Activated naive CD8-positive, alpha-beta T cell (primary cell): ENCODE measurements around the gene C19orf25.

Source experiments
- H3K27ac Mint-ChIP-seq: one replicate; pipeline ENCODE4 v1.8.0; 2021; ENCODE audit warnings: mixed read lengths
- H3K27me3 Mint-ChIP-seq: one replicate; pipeline ENCODE4 v1.8.0; 2021; ENCODE audit warnings: mixed read lengths
- H3K36me3 Mint-ChIP-seq: one replicate; pipeline ENCODE4 v1.8.0; 2021; ENCODE audit warnings: mixed read lengths
- H3K4me1 Mint-ChIP-seq: one replicate; pipeline ENCODE4 v1.8.0; 2021; ENCODE audit warnings: low read depth, mixed read lengths
- H3K4me3 Mint-ChIP-seq: one replicate; pipeline ENCODE4 v1.8.0; 2021; ENCODE audit warnings: mild to moderate bottlenecking, mixed read lengths
- H3K9me3 Mint-ChIP-seq: one replicate; pipeline ENCODE4 v1.8.0; 2021; ENCODE audit warnings: low read depth, mixed read lengths

The C19orf25 gene

GRCh38 chr19:1433119-1434039 lies 45.6 kb downstream of the C19orf25 start:
- Mint-ChIP-seq H3K9me3 (no peaks in the 10 kb centered on the region), H3K36me3 (no peaks in the 10 kb centered on the region), H3K4me3 (no peak overlapping the region), H3K4me1 (peaks cover 6% of the 10 kb centered on the region), H3K27ac (no peak overlapping the region), H3K27me3 (no peaks in the 10 kb centered on the region)

GRCh38 chr19:1432507-1432887 lies 46.5 kb downstream of the C19orf25 start:
- H3K9me3 Mint-ChIP-seq = no peaks in the 10 kb centered on the region
- no peak overlapping the region for H3K27ac Mint-ChIP-seq
- no peaks in the 10 kb centered on the region for H3K36me3 Mint-ChIP-seq
- peaks cover under 1% of the 10 kb centered on the region for H3K4me1 Mint-ChIP-seq
- H3K4me3 Mint-ChIP-seq = no peak overlapping the region
- H3K27me3 Mint-ChIP-seq = no peaks in the 10 kb centered on the region

- no peaks in the 10 kb centered on the region for H3K9me3 Mint-ChIP-seq
- no peak overlapping the region for H3K4me3 Mint-ChIP-seq
- no peak overlapping the region for H3K27ac Mint-ChIP-seq
- H3K27me3 Mint-ChIP-seq = no peaks in the 10 kb centered on the region
- no peaks in the 10 kb centered on the region for H3K4me1 Mint-ChIP-seq
- H3K36me3 Mint-ChIP-seq = no peaks in the 10 kb centered on the region
Observed at GRCh38 chr19:1431759-1432506, 47.1 kb downstream of the C19orf25 start.

- Mint-ChIP-seq H3K27me3 (no peaks in the 10 kb centered on the region), H3K27ac (no peak overlapping the region), H3K9me3 (no peaks in the 10 kb centered on the region), H3K4me1 (no peaks in the 10 kb centered on the region), H3K36me3 (no peaks in the 10 kb centered on the region), H3K4me3 (no peak overlapping the region)
Observed at GRCh38 chr19:1430246-1430645, 48.8 kb downstream of the C19orf25 start.

- Mint-ChIP-seq H3K36me3 (no peaks in the 10 kb centered on the region), H3K4me1 (peaks cover 2% of the 10 kb centered on the region), H3K9me3 (no peaks in the 10 kb centered on the region), H3K4me3 (no peak overlapping the region), H3K27me3 (no peaks in the 10 kb centered on the region), H3K27ac (no peak overlapping the region)
Observed at GRCh38 chr19:1429750-1430149, 49.3 kb downstream of the C19orf25 start.

GRCh38 chr19:1428738-1429391 lies 50.1 kb downstream of the C19orf25 start:
- H3K9me3 Mint-ChIP-seq = no peaks in the 10 kb centered on the region
- H3K36me3 Mint-ChIP-seq = no peaks in the 10 kb centered on the region

GRCh38 chr19:1427221-1427920 lies 51.6 kb downstream of the C19orf25 start:
- no peaks in the 10 kb centered on the region for H3K36me3 Mint-ChIP-seq
- H3K27ac Mint-ChIP-seq = no peak overlapping the region
- H3K27me3 Mint-ChIP-seq = no peaks in the 10 kb centered on the region
- no peaks in the 10 kb centered on the region for H3K9me3 Mint-ChIP-seq
- H3K4me3 Mint-ChIP-seq = no peak overlapping the region
- H3K4me1 Mint-ChIP-seq = peaks cover 2% of the 10 kb centered on the region

More at GRCh38 chr19:1428738-1429391, 50.1 kb downstream of the C19orf25 start:
- H3K27me3 Mint-ChIP-seq = no peaks in the 10 kb centered on the region
- H3K27ac Mint-ChIP-seq = no peak overlapping the region
- H3K4me1 Mint-ChIP-seq = peaks cover 2% of the 10 kb centered on the region
- H3K4me3 Mint-ChIP-seq = no peak overlapping the region

GRCh38 chr19:1426736-1427135 lies 52.3 kb downstream of the C19orf25 start:
- no peak overlapping the region for H3K4me3 Mint-ChIP-seq
- no peaks in the 10 kb centered on the region for H3K36me3 Mint-ChIP-seq
- H3K4me1 Mint-ChIP-seq = peaks cover 2% of the 10 kb centered on the region
- no peaks in the 10 kb centered on the region for H3K9me3 Mint-ChIP-seq
- no peaks in the 10 kb centered on the region for H3K27me3 Mint-ChIP-seq
- H3K27ac Mint-ChIP-seq = no peak overlapping the region

GRCh38 chr19:1425902-1426301 lies 53.1 kb downstream of the C19orf25 start:
- Mint-ChIP-seq H3K9me3 (no peaks in the 10 kb centered on the region), H3K4me1 (peaks cover 2% of the 10 kb centered on the region), H3K27ac (no peak overlapping the region)

GRCh38 chr19:1425102-1425837 lies 53.7 kb downstream of the C19orf25 start:
- Mint-ChIP-seq H3K36me3 (no peaks in the 10 kb centered on the region), H3K27me3 (no peaks in the 10 kb centered on the region), H3K9me3 (no peaks in the 10 kb centered on the region), H3K4me3 (no peak overlapping the region), H3K27ac (no peak overlapping the region), H3K4me1 (peaks cover 2% of the 10 kb centered on the region)

More at GRCh38 chr19:1425902-1426301, 53.1 kb downstream of the C19orf25 start:
- H3K36me3 Mint-ChIP-seq = no peaks in the 10 kb centered on the region
- no peaks in the 10 kb centered on the region for H3K27me3 Mint-ChIP-seq
- no peak overlapping the region for H3K4me3 Mint-ChIP-seq

GRCh38 chr19:1424192-1424955 lies 54.6 kb downstream of the C19orf25 start:
- Mint-ChIP-seq H3K27ac (no peak overlapping the region), H3K36me3 (no peaks in the 10 kb centered on the region), H3K9me3 (no peaks in the 10 kb centered on the region), H3K27me3 (no peaks in the 10 kb centered on the region), H3K4me3 (no peak overlapping the region), H3K4me1 (peaks cover 2% of the 10 kb centered on the region)

- no peaks in the 10 kb centered on the region for H3K9me3 Mint-ChIP-seq
- no peak overlapping the region for H3K4me3 Mint-ChIP-seq
- no peaks in the 10 kb centered on the region for H3K27me3 Mint-ChIP-seq
- peaks cover 2% of the 10 kb centered on the region for H3K4me1 Mint-ChIP-seq
- H3K27ac Mint-ChIP-seq = no peak overlapping the region
- no peaks in the 10 kb centered on the region for H3K36me3 Mint-ChIP-seq
Observed at GRCh38 chr19:1423436-1424191, 55.4 kb downstream of the C19orf25 start.
